Activated CD8-positive, alpha-beta memory T cell treated with anti-CD3 and anti-CD28 coated beads, Interleukin-2, amount 50 U/mL, for 4 hours (primary cell): ENCODE results near the gene CASKIN1.

Experiments
- DNase-seq: peaks from one replicate; pipeline ENCODE4 v3.0.0-alpha.2; 2020

CASKIN1 gene

GRCh38 chr16:2190659-2191445 lies 5.6 kb downstream of the CASKIN1 start:
- no peak for DNase-seq

GRCh38 chr16:2190002-2190658 lies 6.3 kb downstream of the CASKIN1 start:
- DNase-seq = no peak

- no peak for DNase-seq
Measured at GRCh38 chr16:2189252-2189893, 7.0 kb downstream of the CASKIN1 start.

GRCh38 chr16:2188395-2188794 lies 8.0 kb downstream of the CASKIN1 start:
- DNase-seq = no peak

GRCh38 chr16:2187212-2187611 lies 9.2 kb downstream of the CASKIN1 start:
- no peak for DNase-seq

- DNase-seq = no peak
Measured at GRCh38 chr16:2186505-2186904, 9.9 kb downstream of the CASKIN1 start.

GRCh38 chr16:2186064-2186463 lies 10.3 kb downstream of the CASKIN1 start:
- DNase-seq = no peak

GRCh38 chr16:2184962-2185361 lies 11.4 kb downstream of the CASKIN1 start:
- no peak for DNase-seq

GRCh38 chr16:2184346-2184745 lies 12.1 kb downstream of the CASKIN1 start:
- DNase-seq = no peak

- no peak for DNase-seq
Measured at GRCh38 chr16:2183671-2184070, 12.7 kb downstream of the CASKIN1 start.

GRCh38 chr16:2181952-2182351 lies 14.5 kb downstream of the CASKIN1 start:
- DNase-seq = no peak

GRCh38 chr16:2180962-2181923 lies 15.2 kb downstream of the CASKIN1 start:
- no peak for DNase-seq

- no peak for DNase-seq
Measured at GRCh38 chr16:2180461-2180860, 15.9 kb downstream of the CASKIN1 start.

GRCh38 chr16:2179576-2179975 lies 16.8 kb downstream of the CASKIN1 start:
- DNase-seq = no peak

- DNase-seq = no peak
Measured at GRCh38 chr16:2179107-2179501, 17.3 kb downstream of the CASKIN1 start.

GRCh38 chr16:2178321-2179106 lies 17.9 kb downstream of the CASKIN1 start:
- DNase-seq = no peak

GRCh38 chr16:2177561-2177960 lies 18.8 kb downstream of the CASKIN1 start:
- DNase-seq = no peak

GRCh38 chr16:2177101-2177500 lies 19.3 kb downstream of the CASKIN1 start:
- no peak for DNase-seq

GRCh38 chr16:2176047-2176446 lies 20.4 kb downstream of the CASKIN1 start:
- DNase-seq = no peak

- DNase-seq = no peak
Measured at GRCh38 chr16:2175454-2175853, 21.0 kb downstream of the CASKIN1 start.

GRCh38 chr16:2174396-2175131 lies 21.8 kb downstream of the CASKIN1 start:
- no peak for DNase-seq
